Measurements from ENCODE around the gene SEC11A. TPM values are rescaled to one million over a fixed set of nuclear protein-coding genes. Genes with fewer than 3 reads are reported as not detected.
"Not testable (repeated sequence)": the region's sequence is repeated elsewhere in the genome, so short reads cannot be mapped to it uniquely, and the experiment has no call there.

Gene SEC11A
- total and polyA plus RNA-seq, 2 experiments from 2014 or later, result 218 to 271 TPM

DNA sequence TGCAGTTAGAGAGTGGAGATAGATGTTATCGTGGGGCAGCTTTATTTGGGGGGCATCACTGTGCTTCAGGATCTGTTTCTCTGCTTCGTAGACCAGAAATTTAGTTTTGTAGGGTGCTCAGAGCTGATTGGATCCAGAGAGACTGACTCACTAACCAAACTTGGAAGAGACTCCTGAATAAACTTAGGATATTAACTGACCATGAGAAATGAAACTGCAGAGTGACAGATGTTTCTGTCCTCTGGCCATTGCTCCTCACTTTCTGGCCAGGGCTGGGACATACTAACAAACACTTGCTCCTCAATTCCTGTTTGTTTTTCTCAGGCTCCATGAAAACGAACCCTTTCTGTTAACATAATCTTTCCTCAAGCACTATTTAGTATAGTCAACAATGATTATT, 36.8 kb upstream of the SEC11A start:
- Histone ChIP-seq H3K79me2 (peaks cover 88% of the 10 kb centered on the region), H3K36me3 (replicated peaks; ENCODE audit: insufficient read depth, low read depth) (no peaks in the 10 kb centered on the region), H3K9me3 (ENCODE audit: low read depth) (no peaks in the 10 kb centered on the region), H2AFZ (no peak overlapping the region), H3K9me2 (replicated peaks; ENCODE audit: insufficient read depth) (no peaks in the 10 kb centered on the region), H4K20me1 (ENCODE audit: insufficient read depth, poor library complexity, severe bottlenecking) (peaks cover 82% of the 10 kb centered on the region), H3K4me3 (no peak overlapping the region), H3K4me2 (peak overlapping the region; percentile 13), H3K4me1 (ENCODE audit: insufficient read depth) (peaks cover 49% of the 10 kb centered on the region), H3K27ac (peak overlapping the region; percentile 53), H3K27me3 (no peaks in the 10 kb centered on the region)
- DNase-seq (ENCODE audit: low spot score), result no peak
- TF ChIP-seq, protein P1, sequence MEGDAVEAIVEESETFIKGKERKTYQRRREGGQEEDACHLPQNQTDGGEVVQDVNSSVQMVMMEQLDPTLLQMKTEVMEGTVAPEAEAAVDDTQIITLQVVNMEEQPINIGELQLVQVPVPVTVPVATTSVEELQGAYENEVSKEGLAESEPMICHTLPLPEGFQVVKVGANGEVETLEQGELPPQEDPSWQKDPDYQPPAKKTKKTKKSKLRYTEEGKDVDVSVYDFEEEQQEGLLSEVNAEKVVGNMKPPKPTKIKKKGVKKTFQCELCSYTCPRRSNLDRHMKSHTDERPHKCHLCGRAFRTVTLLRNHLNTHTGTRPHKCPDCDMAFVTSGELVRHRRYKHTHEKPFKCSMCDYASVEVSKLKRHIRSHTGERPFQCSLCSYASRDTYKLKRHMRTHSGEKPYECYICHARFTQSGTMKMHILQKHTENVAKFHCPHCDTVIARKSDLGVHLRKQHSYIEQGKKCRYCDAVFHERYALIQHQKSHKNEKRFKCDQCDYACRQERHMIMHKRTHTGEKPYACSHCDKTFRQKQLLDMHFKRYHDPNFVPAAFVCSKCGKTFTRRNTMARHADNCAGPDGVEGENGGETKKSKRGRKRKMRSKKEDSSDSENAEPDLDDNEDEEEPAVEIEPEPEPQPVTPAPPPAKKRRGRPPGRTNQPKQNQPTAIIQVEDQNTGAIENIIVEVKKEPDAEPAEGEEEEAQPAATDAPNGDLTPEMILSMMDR (IDR thresholded peaks at IDR 0.05; ENCODE audit: poor library complexity), result no peak
- no peak for TF ChIP-seq EZH2phosphoT487 (IDR thresholded peaks at IDR 0.05; ENCODE audit: low read depth, severe bottlenecking, unreplicated experiment)
- TF ChIP-seq EZH2 (IDR thresholded peaks at IDR 0.05; ENCODE audit: borderline replicate concordance), result no peak
- WGBS (ENCODE audit: low lambda C conversion rate, missing lambda C conversion rate), result 54% methylated on average over 3 of the region's 3 CpGs

GRCh38 chr15:84752195-84752594, 36.3 kb upstream of the SEC11A start:
- WGBS (ENCODE audit: low lambda C conversion rate, missing lambda C conversion rate), result 70% methylated on average over 1 of the region's 1 CpG
- Histone ChIP-seq H2AFZ (no peak overlapping the region), H4K20me1 (ENCODE audit: insufficient read depth, poor library complexity, severe bottlenecking) (peaks cover 77% of the 10 kb centered on the region), H3K4me1 (ENCODE audit: insufficient read depth) (peaks cover 54% of the 10 kb centered on the region), H3K9me3 (ENCODE audit: low read depth) (no peaks in the 10 kb centered on the region), H3K27ac (peak overlapping the region; percentile 53), H3K79me2 (peaks cover 85% of the 10 kb centered on the region), H3K9me2 (replicated peaks; ENCODE audit: insufficient read depth) (no peaks in the 10 kb centered on the region), H3K4me3 (no peak overlapping the region), H3K36me3 (replicated peaks; ENCODE audit: insufficient read depth, low read depth) (no peaks in the 10 kb centered on the region), H3K4me2 (peak overlapping the region; percentile 13), H3K27me3 (no peaks in the 10 kb centered on the region)
- DNase-seq (ENCODE audit: low spot score), result no peak
- TF ChIP-seq EZH2 (IDR thresholded peaks at IDR 0.05; ENCODE audit: borderline replicate concordance), result no peak
- TF ChIP-seq, protein P1 (IDR thresholded peaks at IDR 0.05; ENCODE audit: poor library complexity), result no peak
- TF ChIP-seq EZH2phosphoT487 (IDR thresholded peaks at IDR 0.05; ENCODE audit: low read depth, severe bottlenecking, unreplicated experiment), result no peak

- H3K27ac ChIP-seq, result not testable (repeated sequence)
Observed at GRCh38 chr15:84751721-84752120, 35.8 kb upstream of the SEC11A start.

DNA sequence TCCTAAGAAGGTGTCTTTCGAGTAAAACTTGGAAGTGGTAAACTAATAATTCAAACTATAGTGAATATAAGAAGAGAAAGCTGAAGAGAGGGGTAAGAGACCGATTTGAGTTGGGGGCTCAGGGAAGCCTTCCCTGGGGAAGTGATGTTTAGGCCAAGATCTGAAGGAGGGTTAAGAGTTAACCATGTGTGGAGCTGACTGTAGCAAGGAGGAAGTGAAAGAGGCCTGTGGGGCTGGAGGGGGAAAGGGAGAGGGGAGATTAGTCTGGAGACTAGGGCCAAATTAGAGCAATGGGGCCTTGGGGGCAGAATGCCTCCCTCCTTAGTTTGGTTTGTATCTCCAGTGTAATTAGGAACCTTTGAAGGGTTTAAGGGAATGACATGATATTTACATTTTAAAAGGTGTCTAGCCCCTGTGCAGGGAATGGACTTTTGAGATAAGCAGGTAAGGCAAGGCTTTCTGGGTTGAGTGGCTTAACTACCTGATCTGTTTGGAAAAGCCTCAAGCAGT, 34.7 kb upstream of the SEC11A start:
- Histone ChIP-seq H3K4me1 (ENCODE audit: insufficient read depth) (peaks cover 53% of the 10 kb centered on the region), H3K36me3 (replicated peaks; ENCODE audit: insufficient read depth, low read depth) (no peaks in the 10 kb centered on the region), H3K27ac (peak overlapping the region; percentile 99), H3K79me2 (peaks cover 85% of the 10 kb centered on the region), H3K4me2 (peak overlapping the region; percentile 94), H2AFZ (no peak overlapping the region), H3K9me2 (replicated peaks; ENCODE audit: insufficient read depth) (no peaks in the 10 kb centered on the region), H3K27me3 (no peaks in the 10 kb centered on the region), H3K9me3 (ENCODE audit: low read depth) (no peaks in the 10 kb centered on the region), H3K4me3 (peak overlapping the region; percentile 9), H4K20me1 (ENCODE audit: insufficient read depth, poor library complexity, severe bottlenecking) (peaks cover 62% of the 10 kb centered on the region)
- no peak for TF ChIP-seq EZH2phosphoT487 (IDR thresholded peaks at IDR 0.05; ENCODE audit: low read depth, severe bottlenecking, unreplicated experiment)
- TF ChIP-seq, protein P1 (IDR thresholded peaks at IDR 0.05; ENCODE audit: poor library complexity), result no peak
- TF ChIP-seq EZH2 (IDR thresholded peaks at IDR 0.05; ENCODE audit: borderline replicate concordance), result no peak
- WGBS (ENCODE audit: low lambda C conversion rate, missing lambda C conversion rate), result 52% methylated on average over 2 of the region's 2 CpGs
- DNase-seq (ENCODE audit: low spot score), result no peak

More at GRCh38 chr15:84751721-84752120, 35.8 kb upstream of the SEC11A start:
- not testable (repeated sequence) for H3K9me3 ChIP-seq (ENCODE audit: low read depth); H3K36me3 ChIP-seq (replicated peaks; ENCODE audit: insufficient read depth, low read depth); DNase-seq (ENCODE audit: low spot score); H3K4me3 ChIP-seq; H3K9me2 ChIP-seq (replicated peaks; ENCODE audit: insufficient read depth); H2AFZ ChIP-seq; H3K27me3 ChIP-seq
- Histone ChIP-seq H3K4me1 (ENCODE audit: insufficient read depth) (peaks cover 59% of the 10 kb centered on the region), H3K79me2 (peaks cover 85% of the 10 kb centered on the region), H4K20me1 (ENCODE audit: insufficient read depth, poor library complexity, severe bottlenecking) (peaks cover 73% of the 10 kb centered on the region), H3K4me2 (peak overlapping the region; percentile 94)
- WGBS (ENCODE audit: low lambda C conversion rate, missing lambda C conversion rate), result 89% methylated on average over 6 of the region's 6 CpGs

Measured in hepatocyte (in vitro differentiated cells).